M059J (cell line): ENCODE measurements around the gene UBL7. TPM values are rescaled to one million over a fixed set of nuclear protein-coding genes. Genes with fewer than 3 reads are reported as not detected.
"Not testable (repeated sequence)": the region's sequence is repeated elsewhere in the genome, so short reads cannot be mapped to it uniquely, and the experiment has no call there.

ENCODE experiments used
- DNase-seq: peaks from one replicate; pipeline ENCODE4 v3.0.0-alpha.2; 2012; ENCODE audit warnings: low read depth
- total RNA-seq: library from RNA; depleted of rRNA; stranded (reverse); fragments of >200 nt; shearing (Covaris generic); gene quantifications from 2 replicates; pipeline ENCODE4 v1.2.3, GENCODE V29; 2014

Gene UBL7
- total RNA-seq, 1 experiment from 2014 or later, result 80.9 TPM

DNA sequence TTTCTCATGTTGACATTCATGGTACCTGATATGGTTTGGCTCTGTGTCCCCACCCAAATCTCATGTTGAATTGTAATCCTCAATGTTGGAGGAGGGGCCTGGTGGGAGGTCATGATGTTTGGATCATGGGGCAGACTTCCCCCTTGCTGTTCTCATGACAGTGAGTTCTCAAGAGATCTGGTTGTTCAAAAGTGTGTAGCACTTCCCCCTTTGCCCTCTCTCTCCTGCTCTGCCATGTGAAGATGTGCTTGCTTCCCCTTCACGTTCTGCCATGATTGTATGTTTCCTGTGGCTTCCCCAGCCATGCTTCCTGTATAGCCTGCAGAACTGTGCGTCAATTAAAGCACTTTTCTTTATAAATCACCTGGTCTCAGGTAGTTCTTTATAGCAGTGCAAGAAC is 3.3 kb upstream of the UBL7 start:
- no peak for DNase-seq

DNA sequence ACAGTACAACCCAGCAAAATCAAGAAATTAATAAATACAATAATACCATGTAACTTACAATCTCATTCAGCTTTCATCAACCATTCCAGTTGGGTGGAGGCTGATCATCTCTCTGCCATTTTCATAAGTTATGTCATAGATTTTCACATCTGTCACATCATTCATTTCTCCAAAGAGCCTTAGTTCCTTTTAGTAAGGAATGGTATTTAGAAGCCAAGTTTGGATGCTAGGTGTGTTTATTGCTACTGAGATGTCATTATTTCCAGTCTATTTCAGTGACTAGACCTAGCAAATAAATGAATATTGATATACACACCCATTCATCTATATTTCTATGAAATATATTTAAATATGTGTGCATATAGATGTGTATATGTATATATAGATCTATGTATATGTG is 2.7 kb upstream of the UBL7 start:
- no peak for DNase-seq

DNA sequence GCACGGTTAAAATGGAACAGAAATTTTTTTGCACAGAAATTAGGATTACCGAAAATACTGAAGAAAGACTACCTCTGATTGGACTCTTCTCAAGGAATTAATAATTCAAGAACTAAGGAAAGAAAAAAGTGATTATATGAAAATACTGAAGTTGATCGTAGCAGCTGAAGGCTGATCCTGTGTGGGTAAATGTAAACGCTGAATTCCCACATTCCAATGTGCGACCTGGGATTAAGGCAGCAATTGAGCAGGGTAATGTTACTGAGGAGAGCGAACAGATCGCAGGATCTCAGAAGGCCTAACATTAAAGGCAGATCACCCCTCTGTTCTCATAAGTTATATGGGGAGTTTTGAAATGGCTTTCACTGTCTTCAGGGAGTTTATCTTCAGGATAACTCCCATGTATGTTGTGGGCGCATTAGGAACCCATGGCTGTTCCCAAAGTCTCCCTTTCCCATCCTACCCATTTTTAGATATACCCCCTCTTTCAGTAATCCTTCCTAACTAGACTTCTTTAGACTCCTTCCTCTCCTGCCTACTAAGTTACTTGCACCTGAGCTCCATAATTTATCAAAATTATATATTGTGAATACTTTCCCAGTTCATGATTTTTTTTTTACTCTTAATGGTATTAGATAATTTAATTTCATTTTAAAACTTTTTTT is 1.0 kb upstream of the UBL7 start:
- peak; percentile 31 for DNase-seq

DNA sequence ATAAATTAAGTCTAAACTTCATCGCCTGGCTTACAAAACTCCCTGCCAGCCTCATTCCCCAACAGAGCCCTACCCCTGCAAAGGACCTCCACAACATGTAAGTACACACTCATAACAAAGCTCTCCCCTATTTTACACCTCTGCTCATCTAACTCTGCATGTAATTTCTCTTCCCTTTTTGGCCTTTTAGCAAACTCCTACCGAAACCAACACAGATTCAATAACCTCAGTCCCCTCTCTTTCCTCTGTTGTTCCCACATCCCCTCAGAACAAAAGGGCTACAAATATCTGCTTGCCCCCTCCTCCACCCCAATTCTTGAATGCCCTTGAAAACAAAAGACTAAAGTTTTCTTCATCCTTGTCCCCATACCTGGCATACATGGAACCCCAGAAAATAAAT is 662 bp downstream of the UBL7 start:
- no peak for DNase-seq

DNA sequence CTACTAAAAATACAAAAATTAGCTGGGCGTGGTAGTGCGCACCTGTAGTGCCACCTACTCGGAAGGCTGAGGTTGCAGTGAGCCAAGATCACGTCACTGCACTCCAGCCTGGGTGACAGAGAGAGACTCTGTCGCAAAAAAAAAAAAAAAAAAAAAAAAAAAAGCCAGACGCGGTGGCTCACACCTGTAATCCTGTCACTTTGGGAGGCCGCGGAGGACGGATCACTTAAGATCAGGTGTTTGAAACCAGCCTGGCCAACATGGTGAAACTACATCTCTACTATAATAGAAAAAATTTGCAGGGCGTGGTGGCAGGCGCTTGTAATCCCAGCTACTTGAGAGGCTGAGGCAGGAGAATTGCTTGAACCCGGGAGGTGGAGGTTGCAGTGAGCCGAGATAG is 1.2 kb downstream of the UBL7 start:
- DNase-seq, result not testable (repeated sequence)

DNA sequence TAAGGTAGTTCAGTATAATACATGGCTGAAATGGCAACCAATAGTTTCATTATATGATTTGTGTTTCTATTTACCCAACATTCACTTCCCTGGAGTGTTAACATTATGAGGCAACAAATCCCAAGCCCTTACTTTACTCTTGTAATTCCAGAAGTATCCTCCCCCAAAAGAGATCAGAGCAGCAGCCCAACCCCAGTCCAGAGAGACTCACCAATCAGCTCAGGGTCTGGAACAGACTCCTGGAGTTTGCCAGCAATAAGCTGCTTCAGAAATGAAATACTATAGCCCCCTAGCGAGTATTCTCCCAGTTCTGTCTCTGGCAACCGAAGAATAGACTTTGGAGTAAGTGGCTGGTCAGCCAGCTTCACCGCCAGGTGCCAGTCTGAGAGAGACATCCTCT is 2.5 kb downstream of the UBL7 start:
- DNase-seq, result no peak

DNA sequence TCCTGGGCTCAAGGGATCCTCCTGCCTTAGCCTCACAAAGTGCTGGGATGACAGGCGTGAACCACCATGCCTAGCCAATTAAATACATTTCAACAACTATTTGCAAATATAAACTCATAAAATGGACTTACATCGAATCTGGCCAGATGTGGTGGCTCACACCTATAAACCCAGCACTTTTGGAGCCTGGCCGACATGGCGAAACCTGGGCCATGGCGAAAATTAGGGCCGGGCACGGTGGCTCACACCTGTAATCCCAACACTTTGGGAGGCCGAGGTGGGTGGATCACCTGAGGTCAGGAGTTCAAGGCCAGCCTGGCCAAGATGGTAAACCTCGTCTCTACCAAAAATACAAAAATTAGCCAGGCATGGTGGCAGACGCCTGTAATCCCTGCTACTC is 3.9 kb downstream of the UBL7 start:
- DNase-seq, result not testable (repeated sequence)

DNA sequence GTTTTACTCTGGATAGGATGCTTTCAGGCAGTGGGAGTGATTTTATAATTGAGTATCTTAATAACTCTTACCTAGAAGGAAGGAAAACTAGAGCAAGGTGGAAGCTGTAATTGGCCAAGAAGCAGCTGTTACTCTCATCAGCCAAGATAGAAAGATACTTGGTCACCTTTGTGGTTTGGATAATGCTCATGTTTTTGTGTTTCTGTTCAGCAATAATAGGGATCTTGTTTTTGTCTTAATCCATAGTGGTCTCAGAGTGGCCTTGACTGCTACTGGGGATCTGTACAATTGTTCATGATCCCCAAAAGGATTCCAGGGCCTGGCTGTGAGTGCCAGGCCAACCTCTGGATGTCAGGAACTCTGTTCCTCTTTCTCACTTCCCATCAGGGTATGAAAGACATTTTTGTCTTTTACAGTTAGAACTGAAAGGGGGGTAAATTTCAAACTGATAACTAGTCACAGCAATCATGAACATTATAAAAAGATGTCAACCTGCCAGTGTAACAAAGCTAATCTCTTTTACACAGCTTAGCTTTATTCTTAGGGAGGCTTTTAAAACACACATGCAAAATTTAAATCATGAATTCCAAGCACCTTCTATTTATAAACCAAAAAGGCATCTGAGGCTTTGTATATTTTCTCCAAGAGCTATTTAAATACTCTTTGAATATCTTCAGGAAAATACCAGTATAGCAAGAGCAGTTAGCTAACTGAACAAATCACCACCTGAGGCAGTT is 6.0 kb downstream of the UBL7 start:
- DNase-seq, result no peak

DNA sequence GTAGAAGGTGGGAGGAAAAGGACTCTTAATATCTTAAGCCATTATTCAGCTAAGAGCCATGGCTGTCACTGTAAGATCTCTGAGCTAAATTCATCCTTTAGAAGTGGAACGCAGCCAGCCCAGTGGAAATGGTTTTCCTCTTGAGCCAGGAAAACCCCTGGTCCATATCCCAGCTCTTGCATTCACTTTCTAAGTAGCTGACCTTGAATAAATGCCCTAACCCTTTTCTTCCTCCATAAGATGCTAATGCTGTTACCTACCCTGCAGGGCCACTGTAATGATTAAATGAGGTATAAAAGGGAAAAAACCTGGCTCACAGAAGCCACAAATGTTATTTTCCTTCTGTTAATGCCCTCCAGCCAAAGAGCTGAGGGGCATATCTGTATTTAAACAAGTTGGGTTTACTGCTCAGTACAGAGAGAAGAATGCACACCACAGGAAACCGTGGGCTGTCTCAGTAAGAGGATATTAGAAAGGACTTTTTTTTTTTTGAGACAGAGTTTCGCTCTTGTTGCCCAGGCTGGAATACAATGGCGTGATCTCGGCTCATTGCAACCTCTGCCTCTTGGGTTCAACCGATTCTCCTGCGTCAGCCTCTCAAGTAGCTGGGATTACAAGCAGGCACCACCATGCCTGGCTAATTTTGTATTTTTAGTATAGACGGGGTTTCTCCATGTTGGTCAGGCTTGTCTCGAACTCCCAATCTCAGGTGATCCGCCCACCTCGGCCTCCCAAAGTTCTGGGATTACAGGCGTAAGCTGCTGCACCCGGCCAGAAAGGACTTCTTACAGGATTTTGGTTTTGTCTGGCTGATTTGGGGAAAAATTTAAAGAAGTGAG is 6.8 kb downstream of the UBL7 start:
- peak; percentile 35 for DNase-seq

DNA sequence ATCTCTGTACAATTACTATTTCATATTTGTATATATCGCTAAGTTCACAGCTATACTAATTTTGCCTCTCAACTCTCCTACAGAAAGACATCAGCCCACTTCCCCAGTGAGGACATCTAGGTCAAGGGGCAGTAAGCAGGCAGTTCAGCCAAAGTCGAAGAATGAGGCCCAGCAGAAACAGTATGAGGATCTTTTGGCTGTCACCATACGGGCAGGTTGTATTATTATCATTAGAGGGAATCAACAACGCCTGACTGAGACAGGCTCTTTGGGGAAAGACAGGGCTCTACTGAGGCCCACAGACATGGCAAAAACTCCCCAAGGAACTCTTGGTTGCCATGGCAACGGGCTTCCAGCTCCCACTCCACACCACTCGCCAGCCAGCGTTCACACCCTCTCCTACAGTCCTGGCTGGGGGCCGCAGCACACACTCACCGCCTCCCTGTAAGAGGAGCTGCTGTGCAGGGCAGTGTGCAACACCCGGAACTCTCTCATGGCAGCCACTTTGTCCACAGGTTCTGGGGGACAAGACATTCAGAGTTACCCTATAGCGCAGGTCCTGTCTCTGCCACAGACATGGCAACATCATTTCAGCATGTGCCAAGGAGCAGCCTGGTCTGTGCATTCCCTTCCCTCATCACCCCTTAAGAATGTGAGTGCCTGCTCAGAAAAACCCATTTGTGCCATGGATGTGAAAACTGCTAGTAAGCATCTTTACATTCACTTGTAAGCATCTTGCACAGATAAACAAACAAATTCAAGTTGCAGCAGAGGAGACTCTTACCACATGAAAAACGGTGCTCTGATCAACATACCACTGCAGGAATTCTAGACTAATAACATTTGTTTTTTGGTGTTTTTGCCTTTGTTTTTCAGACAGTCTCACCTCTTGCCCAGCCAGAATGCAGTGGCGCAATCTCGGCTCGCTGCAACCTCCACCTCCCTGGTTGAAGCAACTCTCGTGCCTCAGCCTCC is 8.8 kb downstream of the UBL7 start:
- DNase-seq, result no peak

DNA sequence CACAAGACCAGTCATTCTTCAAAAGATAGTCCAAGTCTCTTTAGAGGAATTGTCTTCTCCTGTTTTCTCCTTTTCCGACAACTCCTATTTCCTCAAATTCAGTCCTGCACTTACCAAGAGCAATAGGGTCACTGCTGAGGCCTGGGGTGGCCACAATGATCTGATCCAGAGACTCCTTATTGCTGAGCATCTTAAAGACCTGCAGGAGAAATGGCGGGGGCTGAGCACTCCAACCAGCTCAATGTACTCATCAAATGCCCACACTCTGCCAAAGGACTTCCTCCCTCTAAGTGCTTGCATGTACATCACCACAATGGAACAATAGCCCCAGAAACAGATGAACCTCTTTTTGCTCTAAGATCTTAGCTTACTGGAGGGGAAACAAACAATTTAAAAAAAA is 9.6 kb downstream of the UBL7 start:
- no peak for DNase-seq

DNA sequence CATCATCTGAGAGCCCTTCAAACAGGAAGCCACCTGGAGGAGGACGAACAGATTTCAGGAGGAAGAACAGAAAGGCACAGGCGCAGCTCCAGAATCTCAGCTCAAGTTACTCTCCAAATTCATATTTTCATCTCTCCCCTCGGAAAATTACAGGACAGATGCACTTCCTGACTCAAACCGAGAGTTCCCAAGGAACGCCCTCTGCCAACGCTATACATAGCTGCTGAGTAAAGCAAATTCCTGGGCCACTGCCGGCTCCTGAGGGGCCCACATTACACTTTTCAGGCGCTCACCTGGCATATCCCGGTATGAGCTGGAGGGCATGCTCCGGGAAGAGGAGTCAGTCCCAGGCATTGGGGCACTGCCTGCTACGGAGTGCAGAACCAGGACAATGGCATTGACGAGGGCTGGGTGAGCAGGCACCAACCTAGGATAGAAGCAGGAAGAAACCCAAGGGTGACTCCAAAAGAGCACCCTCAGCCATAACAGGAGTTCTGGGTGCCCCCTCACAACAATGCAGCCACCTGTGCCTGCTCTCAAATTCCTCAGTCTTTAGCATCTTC is 11.2 kb downstream of the UBL7 start:
- DNase-seq, result no peak

DNA sequence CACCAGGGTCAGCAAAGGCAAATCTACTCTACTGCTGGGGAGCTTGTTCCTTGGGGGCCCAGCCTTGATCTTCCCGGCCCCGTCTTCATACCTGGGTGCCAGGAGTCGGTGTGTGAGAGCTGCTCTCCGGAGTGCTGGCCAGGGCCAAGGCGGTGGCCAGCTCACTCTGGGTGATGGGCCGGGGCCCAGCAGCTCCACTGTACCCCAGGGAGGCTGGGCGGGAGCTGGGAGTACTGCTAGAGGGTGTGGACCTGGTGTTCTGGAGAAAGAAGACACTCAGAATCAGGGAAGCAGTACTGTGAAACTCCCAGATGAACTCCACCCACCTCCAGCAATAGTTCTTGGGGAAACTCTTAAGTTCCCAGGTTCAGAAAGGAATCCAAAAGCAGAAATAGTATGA is 11.9 kb downstream of the UBL7 start:
- DNase-seq, result no peak

DNA sequence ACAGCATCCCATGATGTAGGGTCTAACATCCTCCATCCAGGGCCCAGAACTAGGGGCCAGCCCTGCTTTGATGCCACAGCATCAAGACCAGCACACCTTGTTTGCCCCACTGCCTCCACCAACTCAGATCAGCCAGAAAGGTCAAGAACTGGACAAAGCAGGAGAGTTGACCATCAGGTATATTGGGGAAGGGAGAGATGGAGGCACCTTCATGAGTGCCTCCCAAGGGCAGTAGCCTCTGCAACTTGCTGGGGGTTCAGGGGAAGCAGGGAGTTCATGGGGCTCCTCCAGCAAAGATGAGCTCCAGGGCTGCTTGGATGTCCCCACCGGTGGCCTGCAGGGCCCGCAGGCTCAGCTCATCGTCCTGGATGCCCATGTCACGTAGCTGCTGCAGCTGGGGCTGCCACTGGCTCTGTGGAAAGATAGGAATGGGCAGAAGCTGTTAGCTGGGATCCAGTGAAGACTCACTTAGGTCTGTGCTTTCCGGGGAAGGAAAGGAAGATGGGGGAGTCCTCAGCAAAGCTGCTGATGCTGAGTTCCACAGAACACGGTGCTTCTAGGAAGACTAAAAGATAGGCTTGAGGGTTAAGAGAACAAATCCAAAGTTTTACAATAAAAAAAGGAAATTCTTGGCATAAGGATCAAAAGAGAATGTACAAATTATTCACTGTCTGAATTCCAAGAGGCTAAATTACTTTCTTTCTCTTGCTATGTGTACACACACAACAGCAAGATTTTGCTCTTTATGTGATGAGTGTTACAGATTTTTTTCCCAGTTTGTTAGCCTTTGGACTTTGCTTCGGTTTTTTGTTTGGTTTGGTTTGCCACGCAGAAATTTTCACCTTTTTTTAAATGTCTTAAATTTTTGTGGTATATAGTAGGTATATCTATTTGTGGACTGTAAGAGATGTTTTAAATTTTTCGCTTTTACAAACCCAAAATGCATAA is 14.9 kb downstream of the UBL7 start:
- DNase-seq, result no peak

DNA sequence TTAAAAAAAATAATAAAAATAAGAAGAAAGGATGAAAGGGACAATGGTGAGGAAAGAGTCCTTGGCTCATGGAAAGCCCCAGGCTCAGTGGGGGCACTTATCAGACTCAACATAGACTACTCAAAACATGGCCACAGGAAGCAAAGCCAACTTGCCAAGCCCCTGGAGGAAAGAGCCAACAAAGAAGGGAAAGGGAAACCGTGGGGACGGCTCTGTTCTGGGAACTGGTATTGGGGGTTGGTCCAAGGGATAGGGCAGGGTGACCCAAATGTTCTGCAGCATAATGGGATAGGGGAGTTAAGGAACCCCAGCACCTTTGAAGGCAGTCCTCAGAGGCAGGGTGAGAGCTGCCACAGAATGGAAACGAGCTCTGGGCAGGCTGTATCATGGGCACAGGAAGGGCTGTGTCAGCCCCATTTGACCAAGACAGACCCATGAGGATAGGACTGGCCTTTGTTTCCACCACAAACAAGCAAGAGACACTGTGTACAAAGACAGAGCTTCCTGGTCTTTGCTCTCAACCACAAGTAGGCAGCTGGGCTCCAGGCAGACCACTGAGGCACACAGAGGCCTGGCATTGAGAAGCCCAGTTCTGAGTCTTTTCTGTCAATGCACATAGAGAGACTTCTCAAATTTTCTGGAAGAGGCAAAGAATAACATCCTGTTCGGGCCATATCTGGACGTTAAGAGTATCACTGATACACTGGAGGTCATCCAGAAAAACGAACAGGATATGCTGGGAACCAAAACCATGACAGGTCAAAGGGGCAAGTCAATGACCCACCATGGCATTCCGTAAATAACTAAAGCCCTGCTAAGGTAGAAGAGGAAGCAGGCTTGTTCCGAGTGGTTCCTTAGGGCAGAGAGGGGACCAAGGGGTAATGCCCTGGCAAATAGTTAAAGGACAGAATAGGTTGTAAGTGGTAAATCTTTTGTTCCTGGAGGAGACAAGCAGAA is 16.6 kb downstream of the UBL7 start:
- no peak for DNase-seq

DNA sequence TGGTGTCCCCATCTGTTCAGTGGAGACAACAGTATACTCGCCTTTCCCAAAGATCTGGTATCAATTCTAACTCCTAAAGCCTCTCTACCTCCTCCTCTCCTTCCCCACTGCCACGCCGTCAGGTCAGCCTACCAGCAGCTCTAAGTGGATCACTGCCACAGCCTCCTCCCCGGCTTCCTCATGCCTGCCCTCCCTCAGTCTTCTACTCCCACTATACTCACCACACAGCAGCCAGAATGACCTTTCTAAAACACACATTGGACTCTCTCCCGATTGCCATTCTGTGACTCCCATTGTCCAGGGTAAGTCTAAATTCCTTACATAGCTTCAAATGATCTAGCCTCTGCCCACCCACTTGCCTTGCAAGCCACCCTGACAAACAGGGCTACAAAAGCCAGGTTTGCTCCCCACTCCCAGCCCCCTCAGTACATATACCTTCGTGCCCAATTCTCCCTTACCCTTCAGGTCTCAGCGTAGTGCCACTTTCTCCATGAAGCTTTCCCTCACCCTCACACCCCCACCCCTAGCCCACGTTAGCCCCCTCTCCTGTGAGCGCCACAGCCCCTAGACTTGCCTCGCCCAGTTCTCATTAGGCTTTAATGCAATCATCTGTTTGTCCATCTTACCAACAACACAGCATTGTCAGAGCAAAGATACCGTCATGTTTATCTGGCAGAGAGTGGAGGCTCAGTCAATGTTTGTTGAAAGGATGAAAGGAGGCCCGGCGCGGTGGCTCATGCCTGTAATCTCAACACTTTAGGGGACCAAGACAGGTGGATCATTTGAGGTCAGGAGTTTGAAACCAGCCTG is 17.7 kb downstream of the UBL7 start:
- DNase-seq, result no peak

DNA sequence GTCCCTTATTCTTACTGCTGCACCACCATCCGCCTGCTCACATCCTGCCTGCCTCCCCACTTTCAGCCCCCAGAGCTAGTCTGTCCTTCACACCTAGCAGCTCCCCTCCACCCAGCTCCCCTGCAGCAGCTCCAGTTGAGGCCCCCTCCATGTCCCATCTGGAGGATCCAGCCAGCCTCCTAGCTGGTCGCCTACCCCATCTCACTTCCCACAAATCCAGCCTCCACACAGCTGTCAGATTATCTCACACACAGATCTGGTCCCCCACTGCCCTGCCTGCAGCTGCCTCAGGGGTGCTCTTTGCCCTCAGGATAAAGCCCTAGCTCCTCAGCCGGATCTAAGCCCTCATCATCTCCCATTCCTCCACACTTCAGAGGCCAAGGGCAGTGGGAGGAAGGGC is 18.4 kb downstream of the UBL7 start:
- DNase-seq, result no peak

DNA sequence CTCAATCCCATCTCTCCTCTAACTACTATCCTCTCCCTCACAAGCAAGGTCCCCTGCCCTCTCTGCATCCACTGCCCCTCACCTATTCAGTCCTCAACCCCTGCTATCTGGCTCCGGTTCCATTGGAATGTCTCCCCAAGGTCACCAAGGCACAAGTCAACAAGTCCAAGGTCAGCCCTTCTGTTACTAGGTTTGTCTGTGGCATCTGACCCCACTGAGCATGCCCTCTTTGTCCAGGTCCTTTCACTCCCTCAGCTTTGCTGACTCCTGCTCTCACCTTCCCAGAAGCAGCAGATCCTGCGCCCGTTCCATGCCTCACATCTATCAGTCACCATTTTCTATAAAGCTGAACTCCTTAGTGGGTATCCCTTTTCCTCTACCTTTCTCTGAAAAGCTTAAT is 18.9 kb downstream of the UBL7 start:
- DNase-seq, result no peak
